Activated gamma-delta T cell treated with anti-CD3 and anti-CD28 coated beads, Interleukin-2, amount 50 U/mL, for 16 hours (primary cell): Measurements from ENCODE around the gene EFR3B.

Experiments used
- DNase-seq: peaks from one replicate; pipeline ENCODE4 v3.0.0-alpha.2; 2020; ENCODE audit warnings: low read depth

Gene EFR3B

GRCh38 chr2:25034081-25034480, 7.8 kb upstream of the EFR3B start:
- DNase-seq = no peak

- DNase-seq = no peak
Measured at GRCh38 chr2:25035537-25036220, 6.2 kb upstream of the EFR3B start.

GRCh38 chr2:25036221-25036559, 5.7 kb upstream of the EFR3B start:
- no peak for DNase-seq

GRCh38 chr2:25039126-25039525, 2.8 kb upstream of the EFR3B start:
- no peak for DNase-seq

GRCh38 chr2:25041307-25041927, 459 bp upstream of the EFR3B start:
- DNase-seq = peak; percentile 2

- no peak for DNase-seq
Measured at GRCh38 chr2:25042321-25043240, 705 bp downstream of the EFR3B start.

- DNase-seq = peak; percentile 24
Measured at GRCh38 chr2:25043241-25043867, 1.5 kb downstream of the EFR3B start.

GRCh38 chr2:25044011-25044410, 2.1 kb downstream of the EFR3B start:
- DNase-seq = no peak

GRCh38 chr2:25044990-25045389, 3.1 kb downstream of the EFR3B start:
- no peak for DNase-seq

- DNase-seq = no peak
Measured at GRCh38 chr2:25049422-25049821, 7.5 kb downstream of the EFR3B start.

GRCh38 chr2:25050128-25050527, 8.3 kb downstream of the EFR3B start:
- no peak for DNase-seq

- no peak for DNase-seq
Measured at GRCh38 chr2:25053041-25053440, 11.2 kb downstream of the EFR3B start.

- no peak for DNase-seq
Measured at GRCh38 chr2:25054720-25055119, 12.8 kb downstream of the EFR3B start.

GRCh38 chr2:25055376-25055920, 13.6 kb downstream of the EFR3B start:
- DNase-seq = no peak

- no peak for DNase-seq
Measured at GRCh38 chr2:25056098-25056821, 14.4 kb downstream of the EFR3B start.

GRCh38 chr2:25062511-25062917, 20.6 kb downstream of the EFR3B start:
- DNase-seq = no peak

GRCh38 chr2:25063876-25064660, 22.2 kb downstream of the EFR3B start:
- DNase-seq = no peak

GRCh38 chr2:25065768-25066167, 23.9 kb downstream of the EFR3B start:
- DNase-seq = no peak

GRCh38 chr2:25066455-25066854, 24.6 kb downstream of the EFR3B start:
- no peak for DNase-seq

- no peak for DNase-seq
Measured at GRCh38 chr2:25068217-25068616, 26.3 kb downstream of the EFR3B start.

GRCh38 chr2:25071966-25072365, 30.1 kb downstream of the EFR3B start:
- DNase-seq = no peak
